H1 (cell line): ENCODE results near the gene PSORS1C1. TPM values are rescaled to one million over a fixed set of nuclear protein-coding genes. Genes with fewer than 3 reads are reported as not detected.

Experiments used
- BRCA1 ChIP-seq: IDR thresholded peaks from 2 replicates; pipeline ENCODE4 v1.6.1; 2012; ENCODE audit warnings: low read depth, low read length, improper control_type of control experiment
- KDM1A ChIP-seq: fragments of 200-600, 300-600 bp; sonication (generic); IDR thresholded peaks from 2 replicates; pipeline ENCODE4 v1.7.1; 2016; ENCODE audit warnings: mild to moderate bottlenecking, low read length, borderline replicate concordance
- PHF8 ChIP-seq: fragments of 200-600 bp; sonication (generic); conservative IDR thresholded peaks from 2 replicates; pipeline ENCODE4 v1.7.1; 2012; ENCODE audit warnings: low read depth, mild to moderate bottlenecking, inconsistent platforms, low read length, moderate library complexity
- POLR2AphosphoS5 ChIP-seq: IDR thresholded peaks from 2 replicates; pipeline ENCODE4 v1.6.1; 2011; ENCODE audit warnings: low read depth, low read length
- RAD21 ChIP-seq, 2 experiments: IDR thresholded peaks in 1 of 2; conservative IDR thresholded peaks in 1 of 2; 2 replicates each; pipeline ENCODE4 v1.6.1; 2011; ENCODE audit warnings: low read depth in 2 of 2, low read length in 2 of 2, improper control_type of control experiment in 1 of 2, inconsistent platforms in 1 of 2, mild to moderate bottlenecking in 1 of 2, moderate library complexity in 1 of 2
- SAP30 ChIP-seq: fragments of 300-600 bp; sonication (generic); IDR thresholded peaks from 2 replicates; pipeline ENCODE4 v1.7.1; 2012; ENCODE audit warnings: low read length, moderate library complexity, mild to moderate bottlenecking, inconsistent platforms; ENCODE audit not compliant: insufficient read depth, insufficient replicate concordance
- TBP ChIP-seq: IDR thresholded peaks from 2 replicates; pipeline ENCODE4 v1.6.1; 2011; ENCODE audit warnings: low read depth, low read length, improper control_type of control experiment
- polyA plus RNA-seq, 7 experiments: library from polyadenylated mRNA; depleted of rRNA in 3 of 7; stranded (reverse) in 5 of 7; unstranded in 2 of 7; fragments of >200 nt in 5 of 7; fragments of 200-250 nt in 2 of 7; gene quantifications; 1 replicate in 5 of 7; 2 replicates in 1 of 7; 4 replicates in 1 of 7; pipeline versions ENCODE4 v1.2.1 to v1.2.3, GENCODE V29; 2011 to 2013; ENCODE audit warnings: missing spikeins in 2 of 7, mixed read lengths in 2 of 7
- total RNA-seq: library from RNA; stranded (reverse); fragmentation: NEBNext Ultra II Directional; extraction: Animal tissue kit (Norgen Biotek cat#: 25700); gene quantifications from 2 replicates; pipeline ENCODE4 v1.2.1, GENCODE V29; 2021
- TF ChIP-seq, protein P1 (sequence below): IDR thresholded peaks from 2 replicates; pipeline ENCODE4 v1.6.1; 2011; ENCODE audit warnings: low read depth, mild to moderate bottlenecking, low read length; ENCODE audit not compliant: insufficient read depth

The PSORS1C1 gene
- total and polyA plus RNA-seq, 2 of the 8 experiments (the other 6 are each of a cell fraction or from before 2014, with no cell fraction given): 0.12 to 0.52 TPM

DNA sequence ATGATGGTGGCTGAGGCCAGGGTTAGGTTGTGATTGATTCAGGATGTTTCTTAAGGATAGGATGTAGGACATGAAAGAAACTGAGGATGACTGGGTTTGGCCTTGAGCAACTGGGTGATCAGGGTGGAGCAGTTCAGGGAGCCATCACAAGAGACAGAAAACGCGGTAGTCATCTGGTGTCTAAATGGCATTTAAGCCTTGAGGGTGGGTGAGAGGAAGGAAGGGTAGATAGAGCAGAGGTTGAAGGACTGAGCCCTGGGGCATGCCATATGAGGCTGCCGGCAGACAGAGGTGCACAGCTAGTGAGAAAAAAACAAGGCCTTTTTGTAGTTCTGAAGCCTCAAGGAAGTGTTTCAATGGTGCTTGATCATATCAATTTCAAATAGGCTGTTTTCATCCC is 54.0 kb downstream of the PSORS1C1 start (continued):
- TF ChIP-seq SAP30 (no peak), POLR2AphosphoS5 (no peak), TBP (no peak), RAD21 (IDR thresholded peaks at IDR 0.05 in 1 of 2, conservative IDR thresholded peaks at IDR 0.05 in 1 of 2; ENCODE audit: low read depth in 2 of 2, low read length in 2 of 2) (no peak), KDM1A (no peak), BRCA1 (no peak), PHF8 (no peak)
- TF ChIP-seq, protein P1, sequence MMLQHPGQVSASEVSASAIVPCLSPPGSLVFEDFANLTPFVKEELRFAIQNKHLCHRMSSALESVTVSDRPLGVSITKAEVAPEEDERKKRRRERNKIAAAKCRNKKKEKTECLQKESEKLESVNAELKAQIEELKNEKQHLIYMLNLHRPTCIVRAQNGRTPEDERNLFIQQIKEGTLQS: no peak
